Measurements from ENCODE around the gene LAG3.
A peak's percentile ranks its signal among the peaks of the same experiment; 100 is the strongest.

LAG3 gene

GRCh38 chr12:6753772-6754356 is 18.5 kb upstream of the LAG3 start:
- DNase-seq: no peak

DNA sequence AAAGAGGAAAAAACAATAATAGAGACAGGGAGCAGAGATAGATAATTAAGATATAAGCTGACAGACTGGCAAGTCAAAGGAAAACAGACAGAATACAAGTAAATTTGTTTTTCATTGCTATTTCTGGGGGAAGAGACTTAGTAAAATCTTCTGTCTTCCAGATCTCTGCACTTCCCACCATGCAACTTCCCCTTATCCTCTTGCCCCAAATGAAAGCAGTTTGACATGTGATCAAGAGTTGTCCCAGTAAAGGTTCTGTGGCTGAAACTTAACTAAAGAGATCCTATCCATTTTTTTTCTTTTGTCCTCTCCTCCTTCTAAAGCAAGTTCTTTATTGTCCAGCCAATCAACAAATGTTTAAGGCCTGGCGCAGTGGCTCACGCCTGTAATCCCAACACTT is 17.9 kb upstream of the LAG3 start:
- DNase-seq: no peak

DNA sequence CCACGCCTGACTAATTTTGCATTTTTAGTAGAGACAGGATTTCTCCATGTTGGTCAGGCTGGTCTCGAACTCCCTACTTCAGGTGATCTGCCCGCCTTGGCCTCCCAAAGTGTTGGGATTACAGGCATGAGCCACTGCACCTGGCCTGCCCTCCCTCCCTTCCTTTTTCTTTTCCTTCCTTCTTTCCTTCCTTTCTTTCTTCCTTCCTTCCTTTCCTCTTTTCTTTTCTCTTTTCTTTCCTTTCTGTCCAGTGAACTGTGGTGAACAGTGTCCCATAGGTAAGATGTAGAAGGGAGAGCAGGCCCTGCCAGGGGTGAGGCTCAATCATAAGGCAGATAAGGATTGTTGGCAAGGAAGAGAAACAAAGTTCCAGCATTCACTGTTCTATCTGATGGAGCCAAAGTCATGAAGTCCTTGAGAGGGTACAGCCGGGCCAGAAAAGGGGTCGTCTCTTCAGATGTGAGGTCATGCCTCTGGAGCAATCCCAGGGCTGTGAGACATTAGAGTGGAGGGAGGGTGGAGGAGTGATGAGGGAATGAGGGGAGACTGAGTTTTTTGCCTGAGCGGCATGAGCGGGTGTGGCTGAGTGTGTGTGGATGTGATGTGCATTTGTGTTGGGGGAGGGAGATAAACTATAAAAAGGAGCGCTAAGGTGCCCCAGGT is 15.2 kb upstream of the LAG3 start:
- DNase-seq: peak; percentile 47

DNA sequence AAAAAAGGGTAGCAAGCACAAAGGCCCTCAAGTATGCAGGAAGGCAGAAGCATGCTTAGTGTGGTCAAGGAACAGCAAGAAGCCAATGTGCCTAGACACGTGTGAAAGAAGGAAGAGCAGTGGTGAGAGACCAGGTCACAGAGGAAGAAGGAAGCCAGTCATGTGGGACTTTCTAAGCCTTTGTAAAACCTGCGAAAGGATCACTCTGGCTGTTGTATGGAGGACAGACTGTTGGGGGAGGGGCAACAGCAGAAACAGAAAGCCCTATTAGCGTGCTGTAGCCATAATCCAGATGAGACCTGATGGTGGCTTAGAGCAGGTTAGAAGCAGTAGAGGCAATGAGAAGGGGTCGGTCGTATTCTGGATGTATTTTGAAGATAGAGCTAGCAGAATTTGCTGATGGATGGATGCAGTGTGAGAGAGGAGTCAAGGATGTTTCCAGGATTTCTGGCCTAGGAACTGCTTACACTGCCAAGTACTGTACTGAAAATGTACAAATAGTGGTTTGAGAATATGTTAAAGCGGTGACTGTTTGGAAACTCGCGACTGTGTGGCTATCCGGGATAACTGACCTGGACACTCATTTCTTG is 13.7 kb upstream of the LAG3 start:
- no peak for DNase-seq

- no peak for DNase-seq
Measured at GRCh38 chr12:6759741-6760140, 12.6 kb upstream of the LAG3 start.

DNA sequence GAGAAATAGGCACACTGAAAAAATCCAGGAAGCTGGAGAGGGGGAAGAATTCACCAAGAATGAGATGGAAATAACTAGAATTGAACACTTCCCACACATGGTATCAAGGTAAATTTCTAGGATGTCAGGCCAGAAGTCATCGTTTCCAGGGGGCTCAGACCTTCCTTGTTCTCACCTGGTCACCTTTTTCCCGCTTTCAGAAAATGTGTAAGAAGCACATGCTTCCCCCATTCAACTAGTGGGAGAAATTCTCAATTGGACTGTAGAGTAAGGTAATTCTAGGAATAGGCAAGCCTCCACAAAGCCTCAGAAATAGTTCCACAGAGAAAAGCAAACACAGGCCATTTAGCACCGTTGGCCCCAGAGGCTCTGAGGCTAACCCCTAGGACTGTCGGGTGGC is 8.9 kb upstream of the LAG3 start:
- no peak for DNase-seq

DNA sequence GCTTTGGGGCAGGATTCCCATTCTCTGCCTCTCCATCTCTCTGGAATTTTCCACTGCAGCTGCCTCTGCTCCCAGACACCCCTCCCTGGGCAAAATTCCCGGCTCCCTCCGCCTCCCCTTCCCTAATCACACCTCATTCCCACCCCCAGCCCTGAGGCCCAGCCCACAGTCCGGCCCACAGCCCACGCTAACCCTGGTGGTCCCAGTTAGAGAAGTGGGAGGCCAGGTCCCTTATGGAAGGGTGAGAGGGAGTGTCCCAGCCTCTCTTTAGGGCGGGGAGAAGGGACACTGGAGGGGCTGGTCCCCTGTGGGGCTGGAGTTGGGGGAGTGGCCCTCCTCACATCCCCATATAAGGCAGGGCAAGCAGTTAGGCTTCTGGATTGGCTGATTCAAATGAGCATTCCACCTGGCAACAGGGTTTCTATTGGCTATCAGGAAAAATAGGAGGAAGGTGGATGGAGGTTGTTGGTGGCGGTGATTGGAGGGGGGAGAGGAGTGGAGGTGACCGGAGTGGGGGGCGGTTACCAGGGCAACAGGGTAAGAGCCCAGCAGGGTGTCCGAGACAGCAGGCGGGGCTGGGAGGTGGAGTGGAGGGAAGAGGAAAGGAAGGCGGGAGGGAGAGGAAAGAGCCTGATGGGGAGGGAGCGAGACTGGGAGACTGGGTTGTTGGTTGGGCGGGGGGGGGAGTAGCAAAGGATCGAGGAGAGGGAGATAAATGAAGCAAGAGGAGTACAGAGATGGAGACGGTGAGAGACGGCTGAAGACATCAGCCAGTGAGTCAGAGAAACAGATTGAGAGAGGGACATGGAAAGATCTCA is 8.1 kb upstream of the LAG3 start:
- DNase-seq: peak; percentile 91

GRCh38 chr12:6765048-6765633 is 7.2 kb upstream of the LAG3 start:
- DNase-seq: peak; percentile 77

DNA sequence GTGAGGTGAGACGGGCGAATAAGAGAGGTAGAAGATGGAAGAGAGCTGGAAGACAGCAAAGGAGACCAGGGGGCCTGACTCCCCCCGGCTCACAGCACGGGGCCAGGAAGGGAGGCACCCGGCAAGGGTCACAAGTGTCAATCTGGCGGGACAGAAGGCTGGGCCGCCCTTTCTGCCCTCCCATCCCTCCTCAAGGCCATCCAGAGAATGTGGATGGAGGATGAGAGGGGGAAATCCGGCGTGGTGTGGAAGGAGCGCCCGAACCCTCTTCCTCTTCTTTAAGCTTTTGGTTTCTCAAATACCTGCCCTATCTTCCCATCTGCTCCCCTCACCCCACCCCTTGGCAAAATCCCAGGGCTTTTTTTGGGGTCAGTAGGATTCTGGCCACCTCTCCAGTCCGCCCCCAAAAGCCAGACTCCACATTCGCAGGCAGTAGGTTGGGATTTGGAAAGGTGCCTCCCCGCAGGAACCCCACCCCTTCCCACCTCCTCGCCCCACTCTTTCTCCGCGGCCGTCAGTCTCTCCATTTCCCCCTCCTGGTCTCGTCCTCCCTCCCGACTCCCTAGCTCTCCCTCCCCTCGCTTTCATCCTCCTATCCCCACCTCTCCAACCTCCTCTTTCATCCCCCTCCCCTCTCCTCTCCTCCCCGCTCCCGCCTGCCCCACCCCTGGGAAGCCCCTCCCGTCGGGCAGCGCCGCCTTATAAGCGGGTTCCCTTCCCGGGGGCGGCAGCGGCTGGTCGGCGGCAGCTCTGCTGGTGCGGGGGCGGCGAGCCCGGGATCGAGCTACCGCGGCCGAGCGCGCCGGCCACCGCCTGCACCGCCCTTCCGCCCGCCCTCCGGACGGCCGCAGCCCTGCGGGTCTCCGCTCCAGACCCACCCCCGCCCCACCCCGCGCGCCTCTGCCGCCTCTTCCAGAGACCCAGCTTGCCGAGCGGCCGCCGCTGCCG is 6.4 kb upstream of the LAG3 start, which contains the start of gene PTMS:
Gene PTMS (plus strand): TSS at position 730 of the 948 bp plus-strand sequence. CDS start 343 bp downstream, outside the sequence.
- peak; percentile 39 for DNase-seq

- peak; percentile 77 for DNase-seq
Measured at GRCh38 chr12:6766651-6767349, 5.5 kb upstream of the LAG3 start.

- no peak for DNase-seq
Measured at GRCh38 chr12:6767353-6768319, 4.7 kb upstream of the LAG3 start.

DNA sequence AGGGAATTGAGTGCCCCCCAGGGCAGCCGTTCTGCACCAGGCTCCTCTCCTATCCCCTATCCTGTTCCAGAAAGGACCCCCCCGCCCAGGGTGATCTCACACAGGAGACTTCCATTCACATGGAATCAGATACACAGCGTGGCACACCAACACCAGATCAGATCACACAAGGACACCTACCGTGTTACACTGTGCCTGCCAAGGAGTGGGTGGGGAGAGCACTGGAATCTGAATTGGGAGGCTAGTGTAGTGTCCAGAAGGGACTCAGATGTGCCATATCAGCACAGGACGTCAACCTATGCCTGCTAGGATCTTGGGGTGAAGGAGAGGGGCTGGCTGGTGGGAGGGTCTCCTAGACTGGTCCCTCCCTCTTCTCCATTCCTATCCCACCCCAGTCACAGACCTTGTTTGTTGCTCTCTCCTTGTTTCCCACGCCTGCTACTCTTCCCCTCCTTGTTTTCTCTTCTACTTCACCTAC is 3.8 kb upstream of the LAG3 start:
- DNase-seq: no peak

DNA sequence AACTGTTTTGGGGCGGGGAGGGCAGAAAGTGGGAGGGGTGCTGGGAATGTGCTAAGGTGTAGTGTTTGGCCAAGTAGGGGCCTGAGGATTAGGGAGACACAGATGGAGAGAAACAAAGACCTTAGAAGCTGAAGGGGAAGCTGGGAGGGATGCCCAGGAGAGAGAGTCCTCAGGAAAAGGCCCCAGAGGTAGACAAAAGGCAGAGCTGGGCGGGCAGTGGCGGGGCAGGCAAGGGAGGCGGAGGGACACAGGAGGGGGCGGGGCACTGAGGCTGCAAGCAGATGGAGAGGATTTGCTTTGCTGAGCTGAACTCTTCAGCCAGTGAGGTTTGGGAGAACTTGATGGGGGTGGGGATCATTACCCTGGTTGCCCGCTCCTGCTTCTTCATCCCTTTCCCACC is 3.3 kb upstream of the LAG3 start:
- peak; percentile 57 for DNase-seq

DNA sequence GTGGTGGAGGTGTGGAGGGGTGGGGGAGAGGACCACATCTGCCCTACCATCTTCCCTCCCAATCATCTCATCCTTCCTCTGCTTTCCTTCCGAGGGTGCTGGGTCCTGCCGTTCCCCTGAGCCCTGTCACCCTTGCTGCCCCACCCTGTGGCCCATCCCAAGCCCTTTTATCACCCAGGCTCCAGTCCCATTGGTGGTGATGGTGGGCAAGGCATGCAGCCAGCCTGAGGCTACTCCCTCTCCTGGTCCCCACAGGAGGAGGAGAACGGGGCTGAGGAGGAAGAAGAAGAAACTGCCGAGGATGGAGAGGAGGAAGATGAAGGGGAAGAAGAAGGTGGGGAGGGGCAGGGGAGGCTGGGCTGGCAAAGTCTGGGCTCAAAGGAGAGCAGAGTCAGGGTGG is 2.7 kb upstream of the LAG3 start:
- DNase-seq: peak; percentile 56

DNA sequence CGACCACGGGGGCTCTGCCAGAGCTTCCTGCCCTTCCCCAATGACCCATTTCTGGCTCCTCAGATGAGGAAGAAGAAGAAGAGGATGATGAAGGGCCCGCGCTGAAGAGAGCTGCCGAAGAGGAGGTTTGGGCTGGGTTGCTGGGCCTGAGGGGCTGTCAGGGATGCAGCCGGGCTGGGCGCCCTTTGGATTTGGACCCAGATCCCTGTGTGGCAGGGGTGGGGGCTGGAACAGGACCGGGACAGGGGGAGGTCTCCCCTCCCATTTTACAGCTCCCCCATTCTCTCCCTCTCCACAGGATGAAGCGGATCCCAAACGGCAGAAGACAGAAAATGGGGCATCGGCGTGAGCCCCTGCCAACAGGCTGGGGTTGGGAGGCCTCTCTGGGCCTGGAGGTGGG is 2.2 kb upstream of the LAG3 start:
- no peak for DNase-seq

- no peak for DNase-seq
Measured at GRCh38 chr12:6770600-6770999, 1.7 kb upstream of the LAG3 start.

- no peak for DNase-seq
Measured at GRCh38 chr12:6771091-6771495, 1.2 kb upstream of the LAG3 start.

DNA sequence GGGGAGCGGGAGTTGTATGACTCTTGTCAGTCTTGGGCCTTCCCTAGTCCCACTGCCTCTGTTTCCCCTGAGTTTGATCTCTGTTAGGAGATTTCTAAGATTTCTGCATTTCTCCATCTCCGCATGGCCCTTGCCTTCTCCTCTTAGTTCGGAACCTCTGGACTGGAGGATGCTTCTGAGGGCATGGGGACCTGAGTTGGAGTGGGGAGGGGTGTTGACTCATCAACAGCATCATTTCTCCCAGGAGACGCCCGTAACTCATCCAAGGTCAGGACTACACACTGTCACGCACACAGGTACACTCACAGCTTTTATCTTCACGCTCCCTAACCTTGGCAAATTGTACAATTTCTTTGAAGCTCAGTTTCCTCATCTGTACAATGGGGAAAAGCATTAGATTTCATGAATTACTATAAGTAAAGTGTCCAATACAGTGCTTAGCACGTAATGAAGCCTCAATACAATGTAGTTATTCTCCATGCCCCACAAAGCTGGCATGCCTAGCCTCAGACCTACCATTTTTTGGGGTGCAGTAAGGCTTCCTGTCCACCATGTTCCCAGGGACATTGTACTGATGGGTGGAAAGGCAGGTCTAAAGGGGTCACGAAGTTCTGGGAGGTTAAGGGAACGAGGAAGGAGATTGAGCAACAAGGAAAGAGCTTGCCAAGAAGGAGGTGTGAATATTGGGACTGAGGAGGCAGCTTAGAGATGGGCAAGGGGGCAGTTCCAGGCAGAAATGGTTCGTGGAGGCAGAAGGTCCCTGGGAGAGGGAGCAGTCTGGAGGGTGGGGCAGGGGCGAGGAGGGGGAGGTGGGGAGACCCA is 600 bp upstream of the LAG3 start:
- no peak for DNase-seq
